GM12878 (cell line): ENCODE results near the gene CRIM1. TPM values are rescaled to one million over a fixed set of nuclear protein-coding genes. Genes with fewer than 3 reads are reported as not detected.

Experiments used
- ATAC-seq: fragments of 200-7000 bp; cut with Tn5 transposase; 3 replicates; pipeline ENCODE4 v1.9.1; 2020; ENCODE audit warnings: mild to moderate bottlenecking, moderate library complexity
- BruUV-seq: library from RNA; stranded (reverse); fragments of 400-500 nt; replicated peaks from 2 replicates; lab custom pipeline; 2021; lab: Mats Ljungman, UMichigan
- CTCF ChIA-PET: fragments of 300-600 bp; sonication (Branson Sonifier 250); formaldehyde crosslinking; extraction: SDS; loops from one replicate; lab custom pipeline; 2021; ENCODE audit warnings: inconsistent platforms; lab: Yijun Ruan, JAX
- POLR2A ChIA-PET: fragments of 350-600 bp; formaldehyde crosslinking; extraction: SDS; loops from one replicate; lab custom pipeline; 2021; ENCODE audit warnings: inconsistent platforms; lab: Charles Lee
- RAD21 ChIA-PET: fragments of 300-600 bp; sonication (Branson Sonifier 250); formaldehyde crosslinking; loops from one replicate; lab custom pipeline; 2023; ENCODE audit warnings: antibody characterized with exemption; ENCODE audit not compliant: unreplicated experiment; lab: Charles Lee
- SMC1A ChIA-PET: fragments of 300-600 bp; sonication (Branson Sonifier 250); formaldehyde crosslinking; loops from one replicate; lab custom pipeline; 2023; ENCODE audit not compliant: unreplicated experiment, uncharacterized antibody; lab: Charles Lee
- DNase-seq: peaks from one replicate; pipeline ENCODE4 v3.0.0-alpha.2; 2011; ENCODE audit warnings: low read depth, low spot score
- FAIRE-seq: peaks from 3 replicates; lab custom pipeline; 2011; peaks lifted over from hg19 to GRCh38; lab: Jason Lieb, UNC
- H2AFZ ChIP-seq: 2 replicates; pipeline ENCODE4 v1.6.0; 2011; ENCODE audit warnings: low read depth, low read length, control low read depth; ENCODE audit not compliant: control insufficient read depth
- H3K27ac ChIP-seq: 2 replicates; pipeline ENCODE4 v1.5.1; 2011; ENCODE audit warnings: control low read depth; ENCODE audit not compliant: control insufficient read depth, insufficient read depth
- H3K27me3 ChIP-seq, 2 experiments: replicated peaks in 1 of 2; 2 replicates each; pipeline versions ENCODE4 v1.6.0 to v1.6.1; 2011; ENCODE audit warnings: low read length in 1 of 2; ENCODE audit not compliant: control insufficient read depth in 2 of 2, insufficient read depth in 2 of 2
- H3K36me3 ChIP-seq, 2 experiments: 2 replicates each; pipeline ENCODE4 v1.5.1; 2011; ENCODE audit warnings: low read length in 1 of 2; ENCODE audit not compliant: control insufficient read depth in 2 of 2, insufficient read depth in 2 of 2
- H3K4me1 ChIP-seq: 2 replicates; pipeline ENCODE4 v1.6.1; 2011; ENCODE audit warnings: mild to moderate bottlenecking, low read length, moderate library complexity, mixed read lengths; ENCODE audit not compliant: control insufficient read depth, insufficient read depth
- H3K4me2 ChIP-seq: 2 replicates; pipeline ENCODE4 v1.6.0; 2011; ENCODE audit warnings: control low read depth; ENCODE audit not compliant: control insufficient read depth, insufficient read depth
- H3K4me3 ChIP-seq: fragments of 200-600 bp; sonication (generic); 2 replicates; pipeline ENCODE4 v1.5.1; 2016
- H3K79me2 ChIP-seq: 2 replicates; pipeline ENCODE4 v1.6.0; 2011; ENCODE audit warnings: low read length; ENCODE audit not compliant: control insufficient read depth, insufficient read depth
- H3K9ac ChIP-seq: 2 replicates; pipeline ENCODE4 v1.8.0; 2011; ENCODE audit warnings: low read length, control low read depth, mixed read lengths; ENCODE audit not compliant: control insufficient read depth, insufficient read depth
- H3K9me3 ChIP-seq: replicated peaks from 3 replicates; pipeline ENCODE4 v1.5.1; 2011; ENCODE audit warnings: mild to moderate bottlenecking, low read length; ENCODE audit not compliant: control insufficient read depth, insufficient read depth
- H4K20me1 ChIP-seq: 2 replicates; pipeline ENCODE4 v1.6.0; 2011; ENCODE audit not compliant: control insufficient read depth, insufficient read depth
- BCLAF1 ChIP-seq: fragments of 450-650 bp; IDR thresholded peaks from 2 replicates; pipeline ENCODE4 v1.6.1; 2017; ENCODE audit warnings: antibody characterized with exemption, mild to moderate bottlenecking, moderate library complexity
- CTCF ChIP-seq, 3 experiments: IDR thresholded peaks in 2 of 3; conservative IDR thresholded peaks in 1 of 3; 2 replicates each; pipeline ENCODE4 v1.5.1; 2011; ENCODE audit warnings: low read depth in 3 of 3, low read length in 3 of 3, mild to moderate bottlenecking in 3 of 3, control low read depth in 2 of 3, moderate library complexity in 2 of 3, inconsistent platforms in 1 of 3, mixed read lengths in 1 of 3; ENCODE audit not compliant: control insufficient read depth in 2 of 3, insufficient read depth in 1 of 3; ENCODE audit errors: extremely low read depth in 1 of 3
- JUNB ChIP-seq: IDR thresholded peaks from 2 replicates; pipeline ENCODE4 v1.6.1; 2016; ENCODE audit warnings: antibody characterized with exemption, mild to moderate bottlenecking
- NR2C1 ChIP-seq: fragments of 450-650 bp; IDR thresholded peaks from 2 replicates; pipeline ENCODE4 v1.6.1; 2017; ENCODE audit warnings: antibody characterized with exemption, mild to moderate bottlenecking, moderate library complexity
- RELA ChIP-seq: fragments of 450-650 bp; IDR thresholded peaks from 2 replicates; pipeline ENCODE4 v1.8.0; 2014; ENCODE audit warnings: borderline replicate concordance; ENCODE audit not compliant: partially characterized antibody
- RELB ChIP-seq: fragments of 450-650 bp; IDR thresholded peaks from 2 replicates; pipeline ENCODE4 v1.6.1; 2017; ENCODE audit warnings: low read depth, mild to moderate bottlenecking, moderate library complexity
- ZNF687 ChIP-seq: fragments of 450-650 bp; IDR thresholded peaks from 2 replicates; pipeline ENCODE4 v1.6.1; 2017; ENCODE audit warnings: mild to moderate bottlenecking, moderate library complexity
- ZSCAN29 ChIP-seq: fragments of 450-650 bp; IDR thresholded peaks from 2 replicates; pipeline ENCODE4 v1.6.1; 2017; ENCODE audit warnings: mild to moderate bottlenecking, moderate library complexity
- WGBS: methylation state at CpG from one replicate; pipeline ENCODE4 v1.1.6; 2016; ENCODE audit warnings: low lambda C conversion rate; ENCODE audit not compliant: insufficient replicate concordance, insufficient coverage; ENCODE audit errors: missing lambda C conversion rate; 5-methylcytosine and 5-hydroxymethylcytosine counted together
- in situ Hi-C: fragments of 300-500 bp; cut with MboI; formaldehyde crosslinking; loops from 9 replicates; pipeline ENCODE4 v1.14.3; 2018; ENCODE audit warnings: mixed read lengths
- intact Hi-C: fragments of 100-400 bp; cut with micrococcal nuclease; formaldehyde crosslinking; loops from one replicate; pipeline ENCODE4 v1.14.2; 2022; ENCODE audit not compliant: unreplicated experiment
- polyA plus RNA-seq, 11 experiments: library from polyadenylated mRNA; depleted of rRNA in 4 of 11; unstranded in 6 of 11; stranded (reverse) in 5 of 11; fragments of >200 nt; fragmentation: Nextera tagmentation in 4 of 11; fragmentation: Illumina TruSeq in 1 of 11; extraction: Ambion mirVana in 4 of 11; extraction: Trizol in 1 of 11; gene quantifications; 1 replicate in 1 of 11; 2 replicates in 10 of 11; pipeline versions ENCODE4 v1.2.1 to v1.2.3, GENCODE V29; 2011 to 2016; ENCODE audit warnings: inconsistent platforms in 2 of 11, missing spikeins in 2 of 11, low read depth in 1 of 11
- total RNA-seq, 4 experiments: library from RNA; depleted of rRNA in 3 of 4; stranded (reverse); fragments of >200 nt in 3 of 4; fragmentation: Illumina TruSeq in 1 of 4; extraction: Trizol in 1 of 4; gene quantifications; 2 replicates each; pipeline versions ENCODE4 v1.2.1 to v1.2.3, GENCODE V29; 2013 to 2021

The CRIM1 gene
- total and polyA plus RNA-seq, 10 of the 15 experiments (the other 5 are each of a cell fraction or from before 2014, with no cell fraction given), result 0.42 to 7.4 (median 3.1) TPM

GRCh38 chr2:36371070-36371874 is 15.7 kb downstream of the CRIM1 start (continued):
- no peak for TF ChIP-seq RELB
- TF ChIP-seq BCLAF1, result no peak
- TF ChIP-seq JUNB, result no peak

- H3K9ac ChIP-seq, result no peak overlapping the region
- no peak for FAIRE-seq
- TF ChIP-seq CTCF (IDR thresholded peaks at IDR 0.05 in 2 of 3, conservative IDR thresholded peaks at IDR 0.05 in 1 of 3; ENCODE audit: control insufficient read depth in 2 of 3, extremely low read depth in 1 of 3, insufficient read depth in 1 of 3, low read depth in 3 of 3, low read length in 3 of 3) (no peak), ZSCAN29 (no peak), NR2C1 (no peak), RELA (no peak), ZNF687 (no peak)
These were observed 16.4 kb downstream of the CRIM1 start for GRCh38 chr2:36371928-36372391.

More at GRCh38 chr2:36371928-36372391, 16.4 kb downstream of the CRIM1 start:
- H3K27ac ChIP-seq, result no peak overlapping the region
- H3K79me2 ChIP-seq, result no peaks in the 10 kb centered on the region
- no peaks in the 10 kb centered on the region for H3K4me1 ChIP-seq
- ChIA-PET SMC1A (interaction anchor here (0.6 kb wide), 1 partner anchor 397 kb away, joined by 3 read pairs; no protein-coding TSS in a partner anchor), POLR2A (no interaction called here), CTCF (interaction anchor here (0.6 kb wide), 1 partner anchor 1369 kb away, joined by 3 read pairs; no protein-coding TSS in a partner anchor), RAD21 (no interaction called here)
- ATAC-seq (no peak), DNase-seq (no peak)
- H4K20me1 ChIP-seq, result no peaks in the 10 kb centered on the region
- intact Hi-C loops (no loop called here), in situ Hi-C loops (no loop called here)
- H3K36me3 ChIP-seq, result no peaks in the 10 kb centered on the region
- H3K27me3 ChIP-seq, result no peaks in the 10 kb centered on the region; a peak in 1 of 4 replicates
- H3K4me2 ChIP-seq, result no peak overlapping the region
- no peak overlapping the region for H3K4me3 ChIP-seq
- WGBS, result 3% methylated on average over 2 of the region's 2 CpGs
- BruUV-seq, result no TSS peak
- no peaks in the 10 kb centered on the region for H3K9me3 ChIP-seq
- no peak overlapping the region for H2AFZ ChIP-seq
